ENCODE results near the gene PDE4D. TPM values are rescaled to one million over a fixed set of nuclear protein-coding genes. Genes with fewer than 3 reads are reported as not detected.

The PDE4D gene
- total RNA-seq, 1 donor from 2014 or later: 2.3 TPM

DNA sequence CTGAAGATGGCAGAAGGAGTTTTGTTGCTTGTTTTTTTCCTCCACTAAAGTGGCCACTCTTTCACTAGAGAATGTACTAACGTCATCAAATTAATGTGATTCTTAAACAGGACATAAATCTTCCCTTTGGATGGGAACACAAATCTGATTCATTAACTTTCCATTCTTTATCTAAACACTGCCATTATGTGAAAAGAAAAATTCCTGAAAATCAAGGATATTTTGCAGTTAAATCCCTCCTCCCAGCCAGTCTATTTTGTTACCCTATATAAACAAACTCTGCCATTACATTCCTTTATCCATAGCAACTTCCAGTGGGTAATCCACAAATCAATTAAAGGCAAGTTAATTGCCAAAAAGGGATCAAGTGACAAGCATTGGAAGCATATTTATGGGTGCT, 546.5 kb downstream of the PDE4D start:
- Histone ChIP-seq H3F3A (ENCODE audit: low read depth) (no peaks in the 10 kb centered on the region), H3K4me3 (no peak overlapping the region), H3K36me3 (no peaks in the 10 kb centered on the region), H4K20me1 (ENCODE audit: low read depth) (no peaks in the 10 kb centered on the region), H3K9ac (no peak overlapping the region), H3K4me1 (peaks cover 7% of the 10 kb centered on the region), H3K27ac (no peak overlapping the region), H2AFZ (replicated peaks) (peak overlapping the region; percentile 73), H3K9me3 (ENCODE audit: low read depth) (no peaks in the 10 kb centered on the region), H3K79me2 (ENCODE audit: low read depth) (no peaks in the 10 kb centered on the region), H3K27me3 (no peaks in the 10 kb centered on the region), H3K4me2 (no peak overlapping the region)
- no peak overlapping the region for H3K4me3 Mint-ChIP-seq
- H3K27me3 Mint-ChIP-seq (ENCODE audit: insufficient read depth, low read depth): no peaks in the 10 kb centered on the region
- TF ChIP-seq EZH2 (IDR thresholded peaks at IDR 0.05): no peak
- no peak for TF ChIP-seq EZH2phosphoT487 (IDR thresholded peaks at IDR 0.05)
- TF ChIP-seq, protein P1, sequence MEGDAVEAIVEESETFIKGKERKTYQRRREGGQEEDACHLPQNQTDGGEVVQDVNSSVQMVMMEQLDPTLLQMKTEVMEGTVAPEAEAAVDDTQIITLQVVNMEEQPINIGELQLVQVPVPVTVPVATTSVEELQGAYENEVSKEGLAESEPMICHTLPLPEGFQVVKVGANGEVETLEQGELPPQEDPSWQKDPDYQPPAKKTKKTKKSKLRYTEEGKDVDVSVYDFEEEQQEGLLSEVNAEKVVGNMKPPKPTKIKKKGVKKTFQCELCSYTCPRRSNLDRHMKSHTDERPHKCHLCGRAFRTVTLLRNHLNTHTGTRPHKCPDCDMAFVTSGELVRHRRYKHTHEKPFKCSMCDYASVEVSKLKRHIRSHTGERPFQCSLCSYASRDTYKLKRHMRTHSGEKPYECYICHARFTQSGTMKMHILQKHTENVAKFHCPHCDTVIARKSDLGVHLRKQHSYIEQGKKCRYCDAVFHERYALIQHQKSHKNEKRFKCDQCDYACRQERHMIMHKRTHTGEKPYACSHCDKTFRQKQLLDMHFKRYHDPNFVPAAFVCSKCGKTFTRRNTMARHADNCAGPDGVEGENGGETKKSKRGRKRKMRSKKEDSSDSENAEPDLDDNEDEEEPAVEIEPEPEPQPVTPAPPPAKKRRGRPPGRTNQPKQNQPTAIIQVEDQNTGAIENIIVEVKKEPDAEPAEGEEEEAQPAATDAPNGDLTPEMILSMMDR (IDR thresholded peaks at IDR 0.05): no peak
- no peaks in the 10 kb centered on the region for H3K4me1 Mint-ChIP-seq
- H3K36me3 Mint-ChIP-seq: no peaks in the 10 kb centered on the region
- no peak for DNase-seq (ENCODE audit: low spot score)
- H3K27ac Mint-ChIP-seq: no peak overlapping the region
- H3K9me3 Mint-ChIP-seq: peaks cover 4% of the 10 kb centered on the region

DNA sequence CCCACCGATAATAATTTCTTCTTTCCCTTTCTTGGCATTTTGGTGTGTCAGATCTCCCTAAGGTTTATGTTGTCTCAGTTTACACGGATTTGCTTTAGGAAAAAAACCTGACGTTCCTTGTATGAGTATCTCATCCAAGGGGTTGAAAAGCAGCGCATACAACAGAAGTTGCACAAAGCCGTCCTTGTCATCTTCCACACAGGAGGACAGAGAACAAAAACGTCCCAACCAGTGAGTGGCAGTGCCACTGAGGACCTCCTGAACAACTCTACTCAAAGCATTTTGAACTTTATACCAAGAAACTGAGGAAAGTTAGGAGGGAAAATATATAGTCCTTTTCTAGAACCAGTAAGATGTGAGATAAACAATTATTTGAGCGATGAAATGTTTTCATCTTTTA, 547.0 kb downstream of the PDE4D start:
- Mint-ChIP-seq H3K4me1 (no peaks in the 10 kb centered on the region), H3K36me3 (no peaks in the 10 kb centered on the region), H3K27me3 (ENCODE audit: insufficient read depth, low read depth) (no peaks in the 10 kb centered on the region), H3K4me3 (no peak overlapping the region), H3K9me3 (peaks cover 4% of the 10 kb centered on the region), H3K27ac (no peak overlapping the region)
- Histone ChIP-seq H3K36me3 (no peaks in the 10 kb centered on the region), H3K4me1 (peaks cover 7% of the 10 kb centered on the region), H2AFZ (replicated peaks) (peak overlapping the region; percentile 73), H3K4me3 (no peak overlapping the region), H4K20me1 (ENCODE audit: low read depth) (no peaks in the 10 kb centered on the region), H3K9me3 (ENCODE audit: low read depth) (no peaks in the 10 kb centered on the region), H3K9ac (no peak overlapping the region), H3K79me2 (ENCODE audit: low read depth) (no peaks in the 10 kb centered on the region), H3K27ac (no peak overlapping the region), H3F3A (ENCODE audit: low read depth) (no peaks in the 10 kb centered on the region), H3K4me2 (no peak overlapping the region), H3K27me3 (no peaks in the 10 kb centered on the region)
- DNase-seq (ENCODE audit: low spot score): no peak
- TF ChIP-seq EZH2 (IDR thresholded peaks at IDR 0.05) (no peak), EZH2phosphoT487 (IDR thresholded peaks at IDR 0.05) (no peak)
- TF ChIP-seq, protein P1 (IDR thresholded peaks at IDR 0.05): no peak

DNA sequence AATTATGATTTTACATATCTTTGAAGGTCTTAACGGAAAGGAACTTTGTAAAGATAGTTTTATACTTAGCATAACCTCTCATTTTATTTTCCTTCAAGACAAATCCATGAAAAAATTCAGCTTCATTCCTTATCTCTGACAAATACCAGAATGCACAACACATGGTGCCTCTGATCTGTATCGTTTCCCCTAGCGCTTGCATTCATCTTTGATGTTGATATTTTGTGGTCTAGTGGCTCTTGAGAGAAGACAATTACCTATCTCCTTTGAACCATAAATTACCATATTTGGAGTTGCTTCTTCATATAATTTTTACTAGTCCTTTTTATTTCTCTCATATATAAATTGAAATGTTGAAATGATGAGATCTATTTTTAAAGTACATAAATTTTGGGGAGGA, 551.3 kb downstream of the PDE4D start:
- Histone ChIP-seq H3K4me3 (no peak overlapping the region), H4K20me1 (ENCODE audit: low read depth) (no peaks in the 10 kb centered on the region), H2AFZ (replicated peaks) (no peak overlapping the region), H3K79me2 (ENCODE audit: low read depth) (no peaks in the 10 kb centered on the region), H3K36me3 (no peaks in the 10 kb centered on the region), H3K27ac (no peak overlapping the region), H3K27me3 (no peaks in the 10 kb centered on the region), H3K4me2 (no peak overlapping the region), H3F3A (ENCODE audit: low read depth) (no peaks in the 10 kb centered on the region), H3K4me1 (peaks cover 6% of the 10 kb centered on the region), H3K9me3 (ENCODE audit: low read depth) (no peaks in the 10 kb centered on the region), H3K9ac (no peak overlapping the region)
- Mint-ChIP-seq H3K9me3 (peaks cover 4% of the 10 kb centered on the region), H3K4me1 (peaks cover 6% of the 10 kb centered on the region), H3K27ac (no peak overlapping the region), H3K36me3 (no peaks in the 10 kb centered on the region), H3K27me3 (ENCODE audit: insufficient read depth, low read depth) (no peaks in the 10 kb centered on the region), H3K4me3 (no peak overlapping the region)
- DNase-seq (ENCODE audit: low spot score): no peak
- TF ChIP-seq, protein P1 (IDR thresholded peaks at IDR 0.05): no peak
- TF ChIP-seq EZH2 (IDR thresholded peaks at IDR 0.05) (no peak), EZH2phosphoT487 (IDR thresholded peaks at IDR 0.05) (no peak)

Measured in neural progenitor cell (in vitro differentiated cells).